CD4-positive, alpha-beta T cell treated with Interleukin-6 at 100 ng/mL for 8 hours (primary cell): ENCODE measurements around the gene OR51M1.

ENCODE experiments used
- DNase-seq: peaks from one replicate; pipeline ENCODE4 v3.0.0-alpha.2; 2020; ENCODE audit warnings: mixed read lengths, low spot score

The OR51M1 gene

DNA sequence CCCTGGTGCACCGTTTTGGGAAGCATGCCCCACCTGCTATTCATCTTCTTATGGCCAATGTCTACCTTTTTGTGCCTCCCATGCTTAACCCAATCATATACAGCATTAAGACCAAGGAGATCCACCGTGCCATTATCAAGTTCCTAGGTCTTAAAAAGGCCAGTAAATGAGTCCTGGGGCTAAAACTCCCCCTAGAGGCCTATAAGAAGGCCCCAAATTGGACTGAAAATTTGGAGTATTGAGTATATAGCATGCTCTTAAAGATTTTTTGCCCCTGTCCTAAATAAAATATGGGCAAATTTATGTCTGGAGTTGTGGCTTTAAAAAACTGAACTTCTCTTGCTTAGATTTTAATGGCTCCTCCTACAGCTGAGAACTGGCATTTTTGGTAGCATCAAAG is 6.6 kb downstream of the OR51M1 start:
- DNase-seq: no peak

DNA sequence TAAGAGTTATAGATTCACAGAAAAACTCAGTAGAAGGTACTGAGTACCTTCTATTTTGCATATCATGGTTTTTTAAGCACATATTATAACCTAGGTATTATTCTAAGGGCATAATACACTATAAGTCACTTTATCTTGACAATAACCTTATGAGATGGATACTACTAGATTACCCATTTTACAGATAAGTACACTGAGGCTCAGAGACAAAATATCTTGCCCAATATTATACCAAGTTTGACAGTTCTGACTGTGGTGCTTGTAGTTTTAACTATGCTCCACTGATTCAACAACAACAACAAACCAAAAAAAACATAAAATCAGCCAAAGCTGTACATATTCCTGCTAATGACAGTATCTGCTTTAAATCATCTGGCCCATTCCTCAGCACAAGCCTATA is 10.5 kb downstream of the OR51M1 start:
- DNase-seq: no peak

DNA sequence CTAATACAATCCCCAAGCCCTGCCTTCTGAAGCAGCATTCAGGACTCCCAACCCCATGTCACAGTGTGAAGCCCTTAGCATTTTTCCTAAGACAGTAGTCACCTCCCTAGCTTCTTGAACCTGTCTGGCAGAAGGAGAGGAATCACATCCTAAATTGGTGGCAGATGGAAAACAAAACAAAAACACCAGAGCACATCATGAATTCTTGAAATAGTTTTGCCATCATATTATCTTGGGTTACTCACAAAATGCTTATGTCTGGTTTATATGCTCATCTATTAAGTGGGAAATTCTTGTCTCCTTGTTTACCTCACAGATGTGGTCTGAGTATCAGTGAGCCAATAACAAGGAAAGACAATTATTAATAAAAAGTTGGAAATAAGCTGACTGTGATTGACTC is 15.3 kb downstream of the OR51M1 start:
- DNase-seq: no peak

DNA sequence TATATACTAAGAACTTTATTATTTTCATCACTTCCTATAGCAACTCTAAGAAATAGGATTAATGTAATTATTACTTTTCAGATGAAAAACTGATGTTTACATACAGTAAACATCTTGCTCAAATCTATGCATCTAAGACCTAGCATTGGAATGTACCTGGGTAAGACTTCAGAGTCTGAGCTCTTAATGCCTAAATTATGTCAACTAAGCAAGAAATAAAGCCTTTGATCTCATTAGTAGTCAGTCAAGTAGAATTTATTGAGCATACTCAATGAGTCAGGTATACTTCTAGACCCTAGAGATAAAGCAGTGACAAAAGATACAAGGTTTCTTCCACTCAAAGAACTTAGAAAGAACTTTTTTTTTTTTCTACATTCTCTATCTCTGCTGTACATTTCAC is 21.6 kb downstream of the OR51M1 start:
- DNase-seq: no peak

DNA sequence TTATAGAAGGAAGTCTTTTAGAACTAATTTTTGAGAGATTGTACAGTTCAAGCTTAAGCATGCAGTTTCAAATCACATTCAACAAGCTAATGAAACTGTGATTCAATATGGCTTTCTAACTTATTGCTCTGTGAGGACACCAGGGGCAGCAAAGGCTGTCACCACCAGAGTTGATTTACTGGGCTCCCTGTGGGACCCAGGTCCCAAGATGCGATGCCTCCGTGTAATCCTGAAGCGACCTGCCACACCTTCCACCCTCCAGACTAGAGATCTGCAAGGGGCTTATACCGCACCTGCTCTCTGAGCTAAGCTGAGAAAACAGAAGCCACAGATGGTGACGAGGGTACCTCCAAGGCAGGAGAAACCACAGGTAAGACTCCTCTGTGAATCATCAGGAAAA is 37.4 kb downstream of the OR51M1 start:
- no peak for DNase-seq

DNA sequence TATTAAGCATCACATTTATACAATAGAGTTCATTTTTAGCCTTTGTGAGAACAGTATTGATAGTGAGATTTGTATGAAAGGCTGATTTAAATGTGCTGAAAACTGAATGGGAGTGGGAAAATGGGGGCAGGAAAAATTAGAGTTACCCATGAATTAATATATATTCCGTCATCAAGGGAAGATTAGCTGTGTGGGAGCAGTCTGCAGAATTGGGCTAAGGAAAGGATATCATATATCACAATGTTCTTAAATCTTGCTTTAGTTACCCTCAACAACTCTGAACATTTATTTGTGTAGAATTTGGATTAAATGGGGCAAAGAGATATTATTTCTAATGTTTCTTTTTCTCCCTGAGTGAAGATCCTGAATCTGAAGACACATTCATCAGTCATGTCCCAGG is 38.2 kb downstream of the OR51M1 start, which contains the start of gene OR51Q1:
Gene OR51Q1 (plus strand): TSS at position 301 of the 400 bp plus-strand sequence. CDS start 90 bp downstream, at position 391.
- DNase-seq: no peak

DNA sequence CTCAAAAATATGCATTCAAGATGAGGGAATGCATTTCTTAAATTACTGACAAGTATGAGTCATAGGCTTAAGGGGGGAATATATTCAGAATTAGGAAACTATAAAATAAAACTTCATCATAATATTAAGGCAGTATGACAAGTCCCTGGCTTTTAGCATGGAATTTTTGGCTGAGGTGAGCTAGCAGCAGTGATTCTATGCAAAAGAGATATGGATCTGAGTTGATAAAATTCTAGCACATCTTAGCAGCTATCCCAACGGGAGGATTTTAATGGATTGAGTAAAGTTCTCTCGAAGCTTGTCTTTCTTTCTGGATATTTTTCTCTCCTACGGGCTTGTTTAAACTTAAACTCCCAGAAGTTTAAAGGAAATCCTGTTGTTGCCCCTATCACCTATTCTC is 39.5 kb downstream of the OR51M1 start:
- DNase-seq: no peak

DNA sequence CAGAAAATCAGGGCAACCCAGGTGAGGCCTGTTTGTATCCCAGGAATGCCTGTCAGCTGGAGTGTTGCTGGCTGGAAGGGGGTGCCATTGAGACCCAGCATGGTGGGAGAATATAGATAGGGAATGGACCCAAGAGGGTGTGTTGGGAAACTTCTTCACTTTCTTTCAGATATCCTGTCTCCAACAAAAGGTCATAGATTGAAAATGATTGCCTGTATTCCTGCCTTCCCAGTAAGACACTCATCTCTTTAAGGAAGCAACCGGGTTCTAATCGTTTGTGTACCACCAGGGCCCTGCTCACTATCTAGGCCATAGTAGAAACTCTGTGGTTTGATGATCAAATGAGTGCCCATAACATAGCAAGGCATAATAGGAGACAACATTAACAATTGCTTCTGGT is 57.8 kb downstream of the OR51M1 start, which contains the start of gene OR51I1:
Gene OR51I1 (minus strand): TSS at position 101 of the 400 bp plus-strand sequence. CDS start 0 bp downstream, at position 101.
- no peak for DNase-seq
